Stimulated activated naive CD4-positive, alpha-beta T cell (primary cell): ENCODE results near the gene ALK.
"Not testable (repeated sequence)": the region's sequence is repeated elsewhere in the genome, so short reads cannot be mapped to it uniquely, and the experiment has no call there.

Source experiments
- DNase-seq, 6 experiments: peaks; one replicate each; lab custom pipeline; 2025; lab: John Stamatoyannopoulos, UW

The ALK gene

DNA sequence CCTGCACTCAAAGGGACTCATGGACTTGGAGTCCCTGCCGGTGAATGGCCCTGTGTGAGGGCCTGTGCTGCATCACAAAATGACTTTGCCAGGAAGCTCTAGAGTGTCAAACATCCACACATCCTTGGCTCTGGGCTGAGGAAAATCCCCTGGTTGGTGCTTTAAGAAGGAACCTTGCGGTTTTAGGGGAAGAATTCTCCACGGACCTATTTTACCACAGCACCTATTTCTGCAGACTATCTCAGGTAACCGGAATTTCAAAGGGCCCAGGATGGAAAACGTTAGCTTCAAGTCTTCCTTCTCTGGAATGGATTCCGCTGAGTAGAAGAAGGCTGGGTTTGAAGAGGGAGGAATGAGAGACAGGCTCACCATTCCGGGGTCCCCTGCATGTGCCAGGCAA is 166.2 kb downstream of the ALK start:
- DNase-seq = no peak

GRCh38 chr2:29753671-29754444 is 167.5 kb downstream of the ALK start:
- no peak for DNase-seq

DNA sequence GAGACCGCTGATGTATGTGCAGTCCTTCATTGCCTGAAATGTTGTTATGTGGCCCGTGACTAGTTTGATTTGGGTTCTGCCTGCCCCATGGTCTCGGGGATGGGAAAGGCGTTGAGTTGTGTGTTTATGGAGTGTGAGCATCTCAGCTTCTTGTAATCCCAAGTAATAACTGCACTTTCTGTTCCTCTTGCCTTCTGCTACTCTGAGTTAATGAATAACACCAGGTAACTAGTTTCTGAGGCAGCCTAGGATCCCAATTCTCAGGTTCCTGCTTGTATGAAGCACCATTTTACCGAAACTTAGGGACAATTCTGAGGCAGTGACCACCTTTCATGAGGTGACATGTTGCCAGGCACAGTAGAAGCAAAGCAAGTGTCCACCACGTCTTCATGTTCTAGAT is 170.0 kb downstream of the ALK start:
- DNase-seq = no peak

DNA sequence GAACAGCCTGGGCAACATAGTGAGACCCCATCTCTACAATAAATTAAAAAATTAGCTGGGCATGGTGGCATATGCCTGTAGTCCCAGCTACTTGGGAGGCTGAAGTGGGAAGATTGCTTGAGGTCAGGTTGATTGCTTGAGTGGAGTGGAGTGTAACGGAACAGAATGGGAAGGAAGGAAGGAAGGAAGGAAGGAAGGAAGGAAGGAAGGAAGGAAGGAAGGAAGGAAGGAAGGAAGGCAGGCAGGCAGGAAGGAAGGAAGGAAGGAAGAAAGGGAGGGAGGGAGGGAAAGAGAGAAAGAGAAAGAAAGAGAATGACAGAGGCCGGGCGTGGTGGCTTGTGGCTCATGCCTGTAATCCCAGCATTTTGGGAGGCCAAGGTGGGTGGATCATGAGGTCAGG is 170.9 kb downstream of the ALK start:
- DNase-seq = not testable (repeated sequence)

DNA sequence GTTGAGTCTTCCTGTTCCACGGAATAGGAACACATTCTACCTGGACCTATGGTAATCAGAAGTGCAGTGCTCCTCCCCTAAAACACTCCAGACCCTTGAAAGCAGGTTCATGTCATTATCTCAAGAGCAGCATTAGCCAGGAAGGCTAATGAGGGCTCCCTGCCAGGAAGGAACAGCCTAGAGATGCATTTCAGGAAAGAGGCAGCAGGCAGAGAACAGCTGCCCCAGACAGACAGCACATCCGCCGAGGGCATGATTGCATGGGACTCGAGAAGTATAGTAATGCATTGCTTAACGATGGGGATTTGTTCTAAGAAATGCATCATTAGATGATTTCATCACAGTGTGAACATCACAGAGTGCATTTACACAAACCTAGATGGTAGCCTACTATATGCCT is 171.5 kb downstream of the ALK start:
- DNase-seq = no peak

- no peak for DNase-seq
These were observed 172.3 kb downstream of the ALK start for GRCh38 chr2:29749041-29749440.

DNA sequence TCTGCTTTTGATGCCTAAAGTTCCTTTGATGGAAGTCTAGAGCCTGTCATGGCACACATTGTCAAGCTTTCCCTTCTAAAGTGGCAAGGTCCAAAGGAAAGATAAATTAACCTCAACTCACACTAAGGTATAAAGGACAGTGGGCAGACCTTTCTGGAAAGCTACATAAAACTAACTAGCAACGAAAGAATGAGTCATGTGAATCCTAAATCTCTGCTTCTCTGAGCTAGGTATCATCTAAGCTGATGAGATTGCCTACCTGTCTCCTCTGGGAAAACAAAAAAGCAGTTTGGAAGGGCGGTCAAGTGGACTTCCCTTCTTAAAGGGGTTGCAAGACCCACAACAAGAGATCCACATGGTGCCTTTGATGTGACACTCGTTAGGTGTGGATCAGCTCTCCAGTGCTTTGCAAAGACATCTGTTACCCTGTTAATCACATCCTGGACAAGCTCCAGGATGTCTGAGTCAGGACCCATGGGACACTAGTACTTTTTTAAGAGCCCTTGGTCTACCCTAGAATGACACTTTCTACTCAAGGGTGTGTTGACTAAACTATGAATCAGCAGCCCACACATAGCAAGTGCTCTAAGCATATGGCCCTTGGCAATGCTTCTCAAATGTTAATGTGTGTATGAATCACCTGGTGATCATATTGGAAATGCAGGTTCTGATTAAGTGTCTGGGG is 173.5 kb downstream of the ALK start:
- no peak for DNase-seq

DNA sequence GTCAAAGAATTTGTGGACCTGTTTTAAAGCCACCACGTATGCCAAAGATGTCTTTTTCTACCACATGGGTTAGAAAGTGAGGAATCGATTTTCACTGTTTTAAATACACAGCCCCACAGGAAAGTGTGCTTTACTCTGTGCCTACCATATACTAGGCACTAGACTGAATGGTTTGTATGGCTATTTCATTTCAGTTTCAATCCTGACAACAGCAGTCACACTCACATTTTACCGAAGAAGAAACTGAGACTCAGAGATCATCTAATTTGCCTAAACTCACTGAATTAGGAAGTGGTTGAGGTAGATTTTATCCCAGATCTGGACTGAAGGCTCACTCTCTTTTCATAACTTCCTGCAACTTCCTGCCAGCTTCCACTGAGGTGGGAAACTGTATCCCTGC is 176.4 kb downstream of the ALK start:
- no peak for DNase-seq

DNA sequence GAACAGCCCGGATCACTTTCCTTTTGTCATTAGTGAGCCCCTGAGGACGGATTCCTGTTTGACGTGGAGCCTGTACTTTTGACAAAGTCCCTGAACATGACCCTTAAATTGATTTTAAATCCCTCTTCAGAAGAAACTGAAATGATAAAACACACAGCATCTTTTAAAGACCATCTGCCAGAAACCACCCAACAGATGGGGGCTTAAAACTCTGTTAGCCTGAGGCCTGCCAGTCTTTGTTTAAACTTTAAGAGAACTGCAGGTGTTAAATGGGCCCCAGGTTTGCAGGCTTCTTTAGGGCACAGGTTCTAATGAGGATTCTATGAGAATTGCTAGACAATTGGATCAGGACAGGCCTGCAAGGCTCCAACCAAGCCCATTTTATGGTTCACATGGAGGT is 177.9 kb downstream of the ALK start:
- no peak for DNase-seq

DNA sequence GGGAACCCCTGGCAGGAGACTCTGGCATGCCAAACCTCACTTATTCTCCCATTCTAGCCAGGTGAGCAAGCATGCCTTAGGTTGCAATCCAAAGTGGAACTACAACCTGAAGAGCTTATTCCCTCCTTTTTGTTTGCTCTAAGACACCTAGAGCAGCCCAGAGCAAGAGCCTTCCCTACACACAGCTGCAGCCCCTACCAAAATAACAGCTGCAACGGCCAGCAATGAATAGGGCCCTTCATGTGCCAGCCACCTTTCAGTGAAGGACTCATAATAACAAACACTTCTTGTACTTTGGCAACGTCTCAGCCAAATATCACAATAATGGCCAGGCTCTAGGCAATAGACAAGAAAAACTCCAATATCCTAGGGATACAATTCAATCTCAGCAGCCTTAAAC is 178.7 kb downstream of the ALK start:
- DNase-seq = no peak

- no peak for DNase-seq
These were observed 180.3 kb downstream of the ALK start for GRCh38 chr2:29741132-29741531.

GRCh38 chr2:29733965-29734364 is 187.4 kb downstream of the ALK start:
- DNase-seq = no peak

DNA sequence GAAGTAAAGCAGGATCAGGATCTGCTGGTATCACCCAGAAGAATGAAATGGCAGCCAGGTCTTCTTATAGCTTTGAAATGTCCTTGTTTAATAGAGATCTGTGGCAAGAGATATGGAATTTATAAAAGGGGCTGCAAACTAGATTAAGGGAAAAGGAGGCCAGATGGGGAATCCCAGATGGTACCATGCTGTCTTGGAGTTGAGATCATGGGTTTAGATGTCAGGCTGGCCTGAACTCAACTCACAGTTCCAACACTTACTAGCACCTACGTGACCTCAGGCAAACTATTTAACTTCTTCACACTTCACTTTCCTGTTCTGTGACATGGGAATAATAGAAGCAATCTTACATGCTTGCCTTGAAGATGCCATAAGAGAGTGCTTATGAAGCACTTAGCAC is 188.2 kb downstream of the ALK start:
- no peak for DNase-seq

DNA sequence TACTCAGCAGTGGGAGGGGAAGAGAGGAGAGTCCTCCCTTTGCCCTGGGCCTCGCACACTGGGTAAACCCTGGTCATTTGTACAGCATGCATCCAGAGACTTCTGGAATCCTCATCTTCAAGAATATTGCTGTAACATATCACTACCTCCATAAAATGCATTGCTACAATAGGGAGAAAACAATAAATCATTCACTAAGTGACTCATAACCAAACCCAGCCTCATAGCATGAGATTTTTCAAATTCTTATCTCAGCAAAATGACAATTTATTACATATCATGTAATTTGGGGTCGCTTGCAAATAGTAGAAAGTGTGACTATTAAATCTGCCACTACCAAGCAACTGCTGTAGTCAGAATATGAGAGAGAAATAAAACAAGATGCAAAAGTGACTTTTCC is 189.4 kb downstream of the ALK start:
- no peak for DNase-seq

DNA sequence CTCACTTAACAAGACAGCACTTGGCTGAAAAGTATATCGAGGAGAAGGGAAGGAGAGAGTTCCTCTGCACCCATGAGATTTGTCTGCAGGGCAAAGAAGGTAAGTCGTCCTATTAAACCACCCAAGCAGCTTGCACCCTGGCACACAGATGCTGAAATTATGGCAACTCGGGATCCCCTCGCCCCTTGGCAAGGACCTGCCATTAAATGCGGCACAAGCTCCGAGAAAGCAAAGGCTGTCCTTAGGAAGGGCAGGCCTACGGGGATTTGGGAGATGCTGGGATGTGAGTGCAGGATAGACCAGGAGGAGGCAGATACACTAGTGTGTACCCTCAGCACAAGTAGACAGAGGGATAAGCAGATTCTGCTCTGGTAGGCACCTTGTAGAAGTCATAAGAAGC is 191.5 kb downstream of the ALK start:
- DNase-seq = no peak

- DNase-seq = no peak
These were observed 192.0 kb downstream of the ALK start for GRCh38 chr2:29729401-29729800.

DNA sequence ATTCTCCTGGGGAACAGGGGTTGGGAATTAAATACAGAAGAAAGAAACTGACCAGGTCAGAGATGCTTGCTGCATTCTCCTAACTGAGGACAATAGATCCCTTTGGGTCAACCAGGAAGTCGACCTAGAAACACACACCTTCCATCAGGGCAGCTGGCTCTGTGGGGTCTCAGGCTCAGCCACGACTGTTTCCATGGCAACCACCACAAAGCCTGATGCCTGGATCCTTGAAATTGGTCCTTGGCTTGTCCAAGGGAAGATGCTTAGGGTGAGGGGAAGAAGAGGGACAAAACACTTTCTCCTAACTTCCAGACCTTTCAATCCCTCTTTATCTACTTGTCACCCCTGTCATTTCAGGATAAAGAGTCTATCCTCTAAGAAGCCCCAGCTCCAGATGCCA is 194.4 kb downstream of the ALK start:
- no peak for DNase-seq

DNA sequence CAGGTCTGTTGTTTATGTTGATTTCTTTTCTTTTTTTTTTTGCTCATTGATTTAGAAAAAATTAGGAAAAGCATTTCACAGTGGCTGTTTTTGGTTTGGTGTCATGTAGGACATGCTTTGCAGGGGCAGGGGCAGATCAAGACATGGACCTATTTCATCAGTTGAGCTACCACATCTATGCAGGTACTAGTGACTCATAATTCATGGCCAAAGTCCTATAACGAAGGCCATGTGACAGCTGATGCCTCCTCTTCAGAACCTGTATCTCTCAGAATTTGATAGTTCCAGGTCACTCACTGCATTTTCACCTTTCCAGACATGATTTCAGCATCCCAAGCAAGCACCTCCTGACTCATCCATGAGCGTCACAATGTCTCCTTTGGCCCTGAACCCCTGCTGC is 195.8 kb downstream of the ALK start:
- no peak for DNase-seq

GRCh38 chr2:29724282-29724681 is 197.1 kb downstream of the ALK start:
- no peak for DNase-seq

GRCh38 chr2:29723255-29724001 is 198.0 kb downstream of the ALK start:
- DNase-seq = no peak

- DNase-seq = no peak
These were observed 201.7 kb downstream of the ALK start for GRCh38 chr2:29719639-29720038.

DNA sequence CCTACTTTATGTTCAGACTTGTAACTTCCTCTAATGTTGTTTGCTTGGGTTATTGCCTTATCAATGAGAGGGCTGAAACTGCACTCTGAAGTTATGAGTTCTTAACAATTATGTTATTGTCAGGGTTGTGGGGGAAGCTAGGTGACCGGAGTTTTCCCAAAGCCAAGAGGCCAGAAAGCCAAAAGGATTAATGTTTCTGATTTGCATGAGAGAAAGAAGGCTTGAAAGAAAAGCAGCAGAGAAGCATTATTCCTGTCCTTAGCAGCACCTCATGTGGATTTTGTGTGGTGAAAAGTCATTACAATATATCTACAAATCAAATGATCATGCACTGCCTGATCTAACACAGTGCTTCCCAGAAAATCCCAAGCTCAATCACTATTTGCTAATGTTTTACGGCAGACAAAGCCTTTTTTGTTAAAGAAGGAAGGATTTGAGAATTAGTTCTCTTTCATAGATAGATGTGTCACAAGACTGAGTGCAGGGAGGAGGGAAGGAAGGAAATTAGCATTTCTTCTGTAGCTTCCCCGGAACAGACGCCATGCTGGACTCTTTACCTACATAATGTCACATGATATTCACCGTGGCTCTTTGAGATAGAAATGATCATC is 203.2 kb downstream of the ALK start:
- DNase-seq = no peak

DNA sequence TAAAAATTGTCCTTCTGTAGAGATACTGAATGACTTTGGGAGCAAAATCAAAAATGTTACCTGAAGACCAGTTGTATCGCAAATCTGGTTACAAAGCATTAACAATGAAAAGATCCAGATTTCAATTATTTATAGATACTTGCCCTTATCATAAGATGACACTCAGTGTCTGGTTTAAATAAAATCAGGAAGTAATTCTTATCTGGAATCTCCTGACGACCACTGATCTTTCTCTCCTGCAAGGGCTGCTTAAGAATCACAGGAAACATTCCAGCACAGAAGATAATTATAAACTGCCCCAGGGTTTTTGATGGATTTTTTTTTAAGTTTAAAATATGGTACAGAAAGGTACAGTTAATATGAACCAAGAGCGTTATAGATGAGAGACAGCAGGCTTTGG is 205.7 kb downstream of the ALK start:
- DNase-seq = no peak
